Stimulated activated naive CD8-positive, alpha-beta T cell treated with anti-CD3 and anti-CD28 coated beads, Interleukin-15, Interleukin-2, amounts not matched to agents 100 U/mL and 50 U/mL, for 24 hours (primary cell): ENCODE measurements around the gene HABP4.

Experiments used
- ATAC-seq: fragments of 150-1000 bp; cut with Tn5 transposase; one replicate; pipeline ENCODE4 v1.10.0; 2021
- DNase-seq: peaks from one replicate; pipeline ENCODE4 v3.0.0; 2021

The HABP4 gene

DNA sequence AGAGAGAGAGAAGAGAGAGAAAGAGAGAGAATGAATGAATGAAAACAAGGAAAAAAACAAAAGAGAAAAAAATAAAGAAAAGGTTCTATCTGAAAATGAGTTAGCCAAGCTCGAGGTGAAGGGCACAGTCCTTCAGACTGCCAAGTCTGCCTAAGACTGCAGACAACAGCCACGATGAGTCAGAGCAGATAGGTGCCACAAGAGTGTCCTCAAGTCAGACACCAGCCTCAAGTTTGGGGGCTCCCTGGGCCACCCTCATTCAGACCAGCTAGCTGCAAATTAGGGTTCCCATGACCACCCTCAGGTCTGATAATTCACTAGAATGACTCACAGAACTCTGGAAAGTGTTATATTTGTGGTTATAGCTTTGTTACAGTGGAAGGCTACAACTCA is 13.9 kb upstream of the HABP4 start:
- DNase-seq: no peak
- ATAC-seq: peak; percentile 77

DNA sequence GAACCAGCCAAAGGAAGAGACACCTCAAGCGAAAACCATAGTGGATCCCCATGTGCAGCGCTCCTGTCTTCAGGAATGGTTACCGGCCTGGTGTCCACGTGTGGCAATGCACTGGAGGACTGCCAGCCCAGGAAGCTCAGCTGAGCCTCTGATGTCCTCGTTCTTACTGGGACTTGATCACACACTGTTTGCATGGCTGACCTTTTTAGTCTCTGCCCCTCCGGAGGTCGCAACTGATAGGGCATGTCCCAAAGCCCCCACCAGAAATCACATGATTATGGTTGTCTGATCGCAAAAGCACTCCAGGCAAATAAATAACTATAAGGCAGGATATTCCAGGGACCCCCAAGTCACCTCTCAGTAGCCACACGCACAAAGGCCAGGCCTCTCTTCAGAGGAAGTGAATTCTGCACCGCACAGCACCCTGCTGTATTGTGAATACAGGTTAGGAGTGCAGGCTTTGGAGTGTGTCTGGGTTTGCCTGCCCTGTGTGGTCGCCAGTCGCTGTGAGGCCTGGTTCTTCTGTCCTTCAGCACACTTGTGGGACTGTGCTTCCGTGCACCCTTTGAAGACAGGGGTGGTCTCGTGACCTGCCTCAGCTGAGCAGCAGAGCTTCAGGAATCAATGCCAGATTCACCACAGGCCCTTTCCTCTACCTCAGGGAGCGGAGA is 13.4 kb upstream of the HABP4 start:
- ATAC-seq (no peak), DNase-seq (no peak)

DNA sequence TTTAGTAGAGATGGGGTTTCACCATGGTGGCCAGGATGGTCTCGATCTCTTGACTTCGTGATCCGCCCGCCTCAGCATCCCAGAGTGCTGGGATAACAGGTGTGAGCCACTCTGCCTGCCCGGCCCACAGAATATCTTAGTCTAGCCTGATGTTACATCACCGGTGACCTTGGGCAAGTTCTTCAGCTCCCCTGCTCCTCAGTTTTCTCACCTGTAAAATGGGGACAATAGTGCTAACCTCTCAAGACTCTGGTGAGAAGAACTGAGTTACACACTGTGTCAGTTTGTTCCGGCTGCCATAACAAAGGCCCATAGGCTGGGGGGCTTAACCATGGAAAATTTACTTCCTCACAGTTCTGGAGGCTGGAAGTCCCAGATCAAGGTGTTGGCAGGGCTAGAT is 12.5 kb upstream of the HABP4 start:
- DNase-seq: no peak
- ATAC-seq: no peak

DNA sequence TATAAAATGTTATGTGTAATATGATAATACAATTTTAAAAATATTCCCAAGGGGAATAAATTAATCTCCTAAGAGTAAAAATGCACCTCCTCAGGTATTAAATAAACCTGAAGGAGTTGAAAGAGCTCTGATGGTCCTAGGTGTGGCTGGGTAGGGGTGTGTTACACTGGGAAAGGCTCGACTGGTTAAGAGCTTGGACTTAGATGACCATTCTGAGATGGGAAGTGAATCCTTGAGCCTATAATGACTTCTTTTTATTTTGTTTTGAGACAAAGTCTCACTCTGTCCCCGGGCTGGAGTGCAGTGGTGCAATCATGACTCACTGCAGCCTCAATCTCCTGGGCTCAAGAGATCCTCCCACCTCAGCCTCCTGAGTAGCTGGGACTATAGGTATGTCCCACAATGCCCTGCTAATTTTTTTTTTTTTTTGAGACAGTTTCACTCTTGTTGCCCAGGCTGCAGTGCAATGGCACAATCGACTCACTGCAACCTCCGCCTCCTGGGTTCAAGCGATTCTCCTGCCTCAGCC is 9.2 kb upstream of the HABP4 start:
- no peak for ATAC-seq
- DNase-seq: no peak

DNA sequence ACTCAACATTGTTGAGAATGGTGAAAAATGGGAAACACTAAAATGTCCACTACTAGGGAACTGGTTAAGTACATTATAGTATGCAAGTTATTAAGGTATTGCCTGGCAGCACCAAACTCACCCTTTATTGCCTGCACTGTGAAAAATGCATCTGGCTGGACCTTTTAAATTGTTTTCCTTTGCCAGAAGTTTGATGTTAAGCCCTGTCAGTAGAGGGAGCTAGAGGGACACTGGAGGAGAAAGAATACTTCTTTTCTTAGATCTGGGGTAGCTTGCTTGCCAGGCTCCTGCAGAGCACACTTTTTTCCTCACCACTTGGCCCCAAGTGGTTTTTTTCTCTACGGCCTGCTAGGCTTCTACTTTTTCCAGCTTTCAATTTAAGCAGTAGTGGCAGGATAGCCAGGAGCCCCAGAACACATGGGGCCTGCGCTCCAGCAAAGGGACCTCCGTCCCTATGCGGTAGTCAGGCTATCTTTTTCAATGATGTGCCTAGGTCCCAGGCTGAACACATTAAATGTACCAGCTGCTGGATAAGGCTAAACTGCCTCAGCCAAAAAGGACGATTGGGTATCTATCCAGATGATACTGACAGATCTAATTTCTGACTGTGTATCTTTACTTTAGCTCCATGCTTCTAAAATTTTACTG is 8.0 kb upstream of the HABP4 start:
- no peak for ATAC-seq
- peak; percentile 19 for DNase-seq

DNA sequence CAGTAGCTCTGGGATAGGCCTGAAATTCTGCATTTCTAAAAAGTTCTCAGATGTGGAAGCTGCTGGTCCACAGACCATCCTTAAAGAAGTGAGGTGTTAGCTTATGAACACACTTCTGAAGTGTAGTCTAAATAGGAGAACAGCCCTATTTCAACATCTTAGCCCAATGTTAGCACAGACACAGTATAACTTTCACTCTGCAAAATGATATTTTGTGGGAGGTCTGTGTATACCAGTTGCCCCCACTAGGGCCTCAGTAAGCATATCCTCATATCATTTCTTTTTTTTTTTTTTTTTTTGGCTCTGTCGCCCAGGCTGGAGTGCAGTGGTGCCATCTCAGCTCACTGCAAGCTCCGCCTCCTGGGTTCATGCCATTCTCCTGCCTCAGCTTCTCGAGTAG is 7.5 kb upstream of the HABP4 start:
- no peak for DNase-seq

DNA sequence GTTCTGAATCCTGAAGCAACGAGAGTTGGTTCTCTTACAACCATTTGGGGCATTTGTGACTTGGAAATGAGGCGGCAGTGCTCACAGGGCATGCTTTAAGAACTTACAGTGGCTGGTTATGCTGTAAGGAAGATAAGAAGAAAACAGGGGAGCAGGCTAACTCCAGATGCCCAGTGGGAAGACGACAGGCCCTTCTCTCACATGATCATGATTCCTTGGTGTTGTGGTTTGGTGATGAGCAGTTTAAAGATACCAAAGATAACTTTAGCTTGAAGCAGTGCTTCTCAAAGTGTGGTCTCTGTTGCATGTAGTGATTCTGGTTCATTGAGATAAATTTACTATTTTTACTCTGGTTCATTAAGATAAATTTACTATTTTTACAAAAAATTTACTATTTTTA is 2.6 kb upstream of the HABP4 start:
- DNase-seq: no peak
- ATAC-seq: no peak

More for the DNA sequence above, 7.5 kb upstream of the HABP4 start:
- no peak for ATAC-seq

DNA sequence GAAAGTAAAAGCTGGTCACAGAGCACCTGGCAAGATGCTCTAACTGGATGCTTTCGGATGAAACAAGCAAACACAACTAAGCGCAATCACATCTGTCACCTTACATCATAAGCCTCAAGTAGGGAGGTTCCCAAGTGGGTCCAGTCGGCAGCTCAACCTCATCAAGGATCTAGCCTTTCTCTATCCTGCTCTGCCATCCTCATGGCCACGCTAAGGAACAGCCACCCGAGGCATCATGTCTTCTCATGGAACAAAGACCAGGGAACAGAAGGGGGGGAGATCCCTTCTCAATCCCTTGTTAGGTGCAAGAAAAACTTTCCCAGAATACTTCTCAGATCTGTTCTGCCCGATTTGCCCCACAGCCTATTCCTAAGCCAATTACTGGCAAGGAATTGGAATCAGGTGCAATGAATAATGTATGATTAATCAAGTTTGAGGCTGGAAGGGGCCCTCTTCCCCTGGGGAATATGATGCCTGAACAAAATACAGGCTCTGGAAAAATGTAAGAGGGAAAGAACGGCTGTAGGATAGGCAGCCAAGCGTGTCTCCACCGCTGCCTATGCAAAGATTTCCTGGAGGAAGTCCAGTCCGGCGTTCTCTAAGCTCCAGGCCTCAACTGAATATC is 1.3 kb upstream of the HABP4 start:
- DNase-seq (no peak), ATAC-seq (no peak)

DNA sequence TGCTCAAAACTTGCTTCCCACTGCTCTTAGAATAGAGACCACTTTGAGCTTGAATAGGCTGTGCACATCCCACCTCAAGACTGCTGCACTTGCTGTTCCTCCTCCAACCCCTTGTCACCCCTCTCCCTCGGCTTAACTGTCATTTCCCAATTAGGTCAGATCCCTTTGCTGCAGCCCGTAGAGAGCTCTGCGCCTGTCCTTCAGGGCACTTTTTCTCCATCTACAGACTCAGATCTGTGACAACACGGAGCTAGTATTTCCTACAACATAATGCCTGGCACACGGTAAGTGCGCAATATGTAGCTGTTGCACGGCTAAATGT is 485 bp upstream of the HABP4 start:
- DNase-seq: peak; percentile 10
- ATAC-seq: peak; percentile 4

DNA sequence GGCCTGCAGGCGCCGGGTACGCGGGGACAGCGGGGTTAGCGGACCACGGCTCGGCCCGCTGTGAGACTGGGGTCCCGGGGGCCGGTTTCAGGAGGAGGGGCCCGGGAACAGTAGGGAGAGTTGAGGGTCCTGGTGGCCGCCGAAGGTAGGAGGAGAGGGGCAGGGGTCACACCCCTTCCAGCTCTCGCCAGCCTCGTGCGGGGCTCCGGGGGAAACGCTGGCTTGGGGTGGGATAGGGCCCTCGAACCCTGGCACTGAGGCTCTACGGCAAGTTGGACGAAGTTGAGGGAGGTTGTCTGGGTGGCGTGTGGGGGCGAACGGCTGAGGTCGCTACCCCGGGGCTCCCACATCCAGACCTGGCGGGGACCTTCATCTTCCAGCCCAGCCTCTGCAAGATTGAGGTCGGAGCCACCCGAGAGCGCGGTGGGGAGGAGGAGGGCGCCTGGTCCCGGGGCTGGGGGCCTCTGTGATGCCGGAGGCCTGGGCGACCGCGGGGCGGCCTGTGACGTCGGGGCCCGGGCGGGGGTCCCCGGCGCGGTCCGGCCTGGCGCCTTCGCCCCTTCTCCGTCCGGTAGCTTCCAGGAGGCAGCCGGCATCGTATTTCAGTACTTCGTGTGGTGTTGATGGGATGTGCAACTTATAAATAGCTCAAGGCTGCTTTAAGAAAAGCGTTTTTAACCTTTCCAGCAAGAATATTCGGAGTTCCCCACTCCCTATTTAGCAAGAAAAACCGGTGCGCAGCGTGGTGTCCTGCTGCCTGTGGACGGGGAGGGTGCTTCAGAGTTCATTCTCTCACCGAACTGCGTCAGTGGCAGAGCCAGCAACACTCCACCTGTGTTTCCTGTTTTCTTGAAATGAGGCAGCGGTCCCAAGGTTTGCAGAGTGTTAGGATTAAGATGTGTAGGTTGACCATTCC is 902 bp downstream of the HABP4 start:
- DNase-seq (peak; percentile 46), ATAC-seq (no peak)

DNA sequence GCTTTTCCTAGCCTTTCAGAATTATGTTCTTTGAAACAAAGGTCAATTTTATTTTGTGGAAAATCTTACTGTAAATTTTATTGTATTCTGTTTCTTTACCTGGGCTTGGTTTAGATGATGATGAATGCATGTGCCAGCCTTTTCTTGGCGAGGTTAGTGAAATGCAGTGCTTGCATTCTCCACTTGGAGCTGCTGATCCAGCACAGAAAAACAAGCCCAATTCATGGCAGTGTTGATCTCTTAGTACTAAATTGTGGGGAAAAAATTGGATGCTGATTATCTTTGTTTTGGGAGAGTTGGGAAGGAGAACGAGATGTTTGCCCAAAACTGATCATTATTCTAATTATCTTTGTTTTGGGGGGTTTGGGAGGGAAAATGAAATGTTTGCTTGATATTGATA is 3.7 kb downstream of the HABP4 start:
- ATAC-seq (no peak), DNase-seq (no peak)

DNA sequence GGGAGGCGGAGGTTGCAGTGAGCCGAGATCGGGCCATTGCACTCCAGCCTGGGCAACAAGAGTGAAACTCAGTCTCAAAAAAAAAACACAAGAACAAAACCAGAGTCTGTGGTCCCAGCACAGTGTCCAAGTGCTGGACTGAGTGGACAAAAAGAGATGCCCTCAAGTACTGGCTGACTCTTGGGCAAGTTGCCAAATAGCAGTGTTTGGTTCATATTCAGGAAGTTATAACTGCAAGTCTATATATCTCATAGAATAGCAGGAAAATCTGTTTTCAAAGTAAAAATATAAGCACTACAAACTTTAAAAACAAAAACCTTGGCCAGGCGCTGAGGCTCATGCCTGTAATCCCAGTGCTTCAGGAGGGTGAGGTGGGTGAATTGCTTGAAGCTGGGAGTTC is 7.3 kb downstream of the HABP4 start:
- ATAC-seq: no peak
- no peak for DNase-seq

DNA sequence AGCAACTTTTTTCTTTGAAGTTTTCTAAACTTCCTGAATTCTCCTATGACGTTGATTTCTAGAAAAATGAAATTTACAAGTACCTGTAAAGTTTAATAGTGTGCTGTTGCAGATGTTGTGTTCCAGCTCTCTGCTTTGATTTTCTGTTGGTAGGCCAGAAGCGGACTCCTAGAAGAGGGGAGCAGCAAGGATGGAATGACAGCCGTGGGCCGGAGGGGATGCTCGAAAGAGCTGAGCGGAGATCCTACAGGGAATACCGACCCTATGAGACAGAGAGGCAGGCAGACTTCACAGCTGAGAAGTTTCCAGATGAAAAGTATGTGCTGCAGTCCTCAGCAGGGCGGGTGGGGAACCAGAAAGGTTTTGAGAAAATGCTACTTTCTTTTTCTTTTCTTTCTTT is 8.3 kb downstream of the HABP4 start:
- DNase-seq (no peak), ATAC-seq (no peak)

DNA sequence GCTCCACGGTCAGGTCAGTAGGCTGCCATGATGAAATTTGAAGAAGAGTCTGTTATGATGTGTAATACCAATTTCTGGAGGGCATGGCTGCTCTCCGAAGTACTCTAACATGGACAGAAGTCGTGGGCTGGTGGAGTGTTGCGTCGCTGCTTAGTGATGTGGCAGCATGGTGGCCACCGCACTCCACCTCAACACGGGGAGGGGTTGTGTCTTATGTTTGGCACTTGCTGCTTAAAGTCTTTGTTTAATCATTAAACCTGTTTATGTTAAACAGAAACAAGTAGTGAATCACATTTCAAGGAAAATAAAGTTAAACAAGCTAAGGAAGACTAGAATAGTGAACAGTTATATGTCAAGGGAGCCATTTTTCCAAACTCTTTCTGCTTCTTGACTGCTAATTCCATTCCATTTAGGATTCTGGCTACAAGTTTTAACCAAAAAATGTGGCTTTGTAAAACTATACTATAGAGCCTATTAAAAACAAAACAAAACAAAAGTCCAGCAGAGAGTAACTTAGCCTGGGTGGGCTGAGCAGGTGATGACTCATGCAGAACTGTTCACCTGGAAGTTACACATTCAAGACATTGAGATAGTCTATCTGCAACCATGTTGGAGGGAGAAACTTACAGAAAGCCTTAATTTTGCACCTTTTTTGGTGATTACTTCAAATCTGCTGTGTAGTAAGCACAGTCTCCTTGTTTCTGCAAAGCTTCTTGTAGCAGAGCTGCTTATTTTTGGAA is 9.5 kb downstream of the HABP4 start:
- DNase-seq: no peak

DNA sequence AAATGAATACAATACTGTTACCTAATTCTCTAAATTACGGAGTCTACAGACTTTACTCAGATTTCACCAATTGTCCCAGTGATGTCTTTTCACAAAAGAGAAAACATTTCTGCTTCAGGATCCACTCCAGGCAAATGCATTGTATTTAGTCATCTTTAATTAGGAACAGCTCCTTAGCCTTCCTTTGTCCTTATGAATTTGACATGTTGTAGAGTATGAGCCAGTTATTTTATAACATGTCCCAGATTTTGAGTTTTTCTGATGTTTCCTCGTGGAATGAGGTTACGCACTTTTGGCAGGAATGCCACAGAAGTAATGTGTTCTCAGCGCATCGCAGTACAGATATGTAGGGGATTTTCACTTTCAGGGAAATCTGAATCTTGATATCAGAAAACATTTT is 10.5 kb downstream of the HABP4 start:
- ATAC-seq (no peak), DNase-seq (no peak)

More for the DNA sequence above, 9.5 kb downstream of the HABP4 start:
- ATAC-seq: no peak

DNA sequence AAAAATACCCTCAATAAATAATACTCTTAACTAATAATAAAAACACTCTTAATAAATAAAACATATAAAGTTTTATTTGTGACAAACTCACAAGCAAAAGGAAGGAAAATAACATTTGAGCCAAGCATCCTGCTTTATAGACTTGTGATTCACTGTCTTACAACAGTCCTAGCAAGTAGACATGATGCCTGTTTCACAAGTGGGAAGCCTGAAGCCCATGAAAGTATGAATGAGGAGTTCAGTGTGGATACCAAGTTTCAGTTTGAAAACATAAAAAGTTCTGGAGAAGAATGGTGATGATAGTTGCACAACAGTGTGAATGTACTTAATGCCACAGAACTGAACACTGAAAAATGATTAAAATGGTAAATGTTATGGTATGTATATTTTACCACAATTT is 10.9 kb downstream of the HABP4 start:
- DNase-seq (no peak), ATAC-seq (no peak)

DNA sequence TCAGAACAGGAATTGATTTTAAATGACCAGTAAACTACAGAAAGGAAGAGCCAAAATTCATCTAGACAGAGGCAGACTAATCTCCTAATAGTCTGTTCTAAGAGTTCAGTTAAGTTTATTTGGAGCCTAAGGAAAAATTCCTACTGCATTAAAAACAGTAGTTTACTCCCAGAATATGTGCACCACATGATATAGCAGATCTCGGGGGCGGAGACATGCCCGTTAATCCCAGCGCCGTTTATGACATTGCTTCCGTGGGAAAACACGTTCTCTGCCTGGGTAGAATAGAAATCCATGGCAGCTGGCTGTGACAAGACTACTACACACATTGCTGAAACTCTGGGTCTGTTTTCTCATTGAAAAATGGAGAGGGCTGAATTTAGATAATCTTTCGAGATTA is 11.4 kb downstream of the HABP4 start:
- DNase-seq (no peak), ATAC-seq (no peak)

DNA sequence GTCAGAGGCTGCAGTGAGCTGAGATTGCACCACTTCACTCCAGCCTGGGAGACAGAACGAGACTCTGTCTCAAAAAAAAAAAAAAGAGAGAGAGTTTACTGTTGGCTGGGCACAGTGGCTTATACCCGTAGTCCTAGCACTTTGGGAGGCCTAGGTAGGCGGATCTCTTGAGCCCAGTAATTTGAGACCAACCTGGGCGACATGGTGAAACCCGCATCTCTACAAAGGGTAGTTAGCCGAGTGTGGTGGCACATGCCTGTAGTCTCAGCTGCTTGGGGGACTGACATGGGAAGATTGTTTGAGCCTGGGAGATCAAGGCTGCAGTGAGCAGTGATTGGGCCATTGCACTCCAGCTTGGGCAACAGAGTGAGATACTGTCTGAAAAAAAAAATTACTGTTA is 12.6 kb downstream of the HABP4 start:
- ATAC-seq (no peak), DNase-seq (no peak)

DNA sequence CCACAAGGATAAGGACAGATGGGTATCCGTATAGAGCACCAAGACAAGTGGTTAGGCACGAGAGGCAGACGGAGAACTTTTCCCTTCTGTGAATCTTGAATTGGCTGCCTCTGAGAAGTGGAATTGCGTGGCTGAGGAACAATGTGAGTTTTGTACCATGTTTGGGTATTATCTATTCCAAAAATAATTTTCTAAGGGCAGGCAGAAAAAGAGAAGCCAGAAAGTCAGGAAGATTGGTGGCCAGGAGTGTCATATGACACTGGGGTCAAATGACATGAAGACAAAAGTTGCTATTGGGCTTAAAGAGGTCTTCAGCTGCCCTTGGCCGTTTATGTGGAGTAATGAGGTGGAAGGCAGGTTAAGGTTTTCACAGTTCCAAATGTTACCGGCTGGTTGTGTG is 14.5 kb downstream of the HABP4 start:
- ATAC-seq (no peak), DNase-seq (no peak)

DNA sequence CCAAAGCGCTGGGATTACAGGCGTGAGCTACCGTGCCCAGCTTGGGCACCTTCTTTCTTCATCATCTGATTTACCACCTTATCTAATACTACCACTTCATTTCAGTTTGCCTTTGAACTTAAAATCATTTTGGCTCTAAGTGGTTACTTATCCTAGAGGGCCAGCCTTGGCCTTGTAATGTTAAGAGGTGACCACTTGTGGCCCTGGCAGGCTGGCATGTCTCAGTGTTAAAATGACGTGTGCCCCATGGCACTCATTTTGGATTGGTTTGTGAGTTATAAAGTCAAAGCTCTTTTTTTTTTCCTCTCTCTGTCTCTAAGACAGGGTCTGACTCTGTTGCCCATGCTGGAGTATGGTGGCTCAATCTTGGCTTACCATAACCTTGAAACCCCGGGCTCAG is 17.8 kb downstream of the HABP4 start:
- DNase-seq (no peak), ATAC-seq (no peak)

DNA sequence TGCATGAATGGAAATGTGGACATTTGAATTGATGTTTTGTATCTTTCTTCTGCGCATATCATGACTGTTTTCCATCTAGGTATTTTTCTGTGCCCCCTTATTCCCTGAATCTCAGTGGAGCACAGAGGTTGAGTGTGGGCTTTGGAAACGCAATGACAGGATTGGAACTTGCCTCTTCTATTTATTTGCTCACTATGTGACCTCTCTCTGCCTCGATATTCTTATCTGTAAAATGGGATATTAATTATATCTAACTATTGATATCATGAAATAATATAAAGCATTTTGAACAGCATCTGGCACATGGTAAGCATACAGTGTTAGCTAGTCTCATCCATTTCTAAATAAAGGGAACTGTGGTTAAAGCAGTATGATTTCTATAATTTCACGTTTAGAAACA is 26.0 kb downstream of the HABP4 start:
- ATAC-seq: no peak
- DNase-seq: no peak

DNA sequence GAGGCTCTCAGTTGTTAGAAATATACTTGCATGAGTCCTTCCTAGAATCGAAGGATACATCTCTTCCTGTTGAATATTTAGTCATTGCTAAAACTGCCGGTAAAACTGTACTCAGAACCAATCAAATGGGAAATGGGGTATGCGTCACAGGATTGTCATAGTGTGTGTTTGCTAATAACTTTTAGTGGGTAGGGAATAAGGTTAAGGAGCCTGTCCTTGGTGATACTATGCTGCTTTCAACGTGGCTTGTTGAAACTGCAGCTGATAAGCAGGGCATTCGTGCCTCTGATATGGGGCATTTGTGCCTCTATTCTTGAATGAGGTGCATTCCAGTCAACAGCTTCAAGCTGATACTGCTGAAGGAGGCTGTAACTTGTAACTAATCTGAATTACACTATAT is 26.6 kb downstream of the HABP4 start:
- no peak for ATAC-seq
- no peak for DNase-seq
